ENCODE results near the gene ZNF438.
"Not testable (repeated sequence)": the region's sequence is repeated elsewhere in the genome, so short reads cannot be mapped to it uniquely, and the experiment has no call there.

Gene ZNF438

GRCh38 chr10:30935078-30935477, 96.6 kb downstream of the ZNF438 start:
- no peak for DNase-seq (ENCODE audit: low read depth)

- DNase-seq (ENCODE audit: low read depth), result no peak
Observed at GRCh38 chr10:30931094-30931493, 100.6 kb downstream of the ZNF438 start.

DNA sequence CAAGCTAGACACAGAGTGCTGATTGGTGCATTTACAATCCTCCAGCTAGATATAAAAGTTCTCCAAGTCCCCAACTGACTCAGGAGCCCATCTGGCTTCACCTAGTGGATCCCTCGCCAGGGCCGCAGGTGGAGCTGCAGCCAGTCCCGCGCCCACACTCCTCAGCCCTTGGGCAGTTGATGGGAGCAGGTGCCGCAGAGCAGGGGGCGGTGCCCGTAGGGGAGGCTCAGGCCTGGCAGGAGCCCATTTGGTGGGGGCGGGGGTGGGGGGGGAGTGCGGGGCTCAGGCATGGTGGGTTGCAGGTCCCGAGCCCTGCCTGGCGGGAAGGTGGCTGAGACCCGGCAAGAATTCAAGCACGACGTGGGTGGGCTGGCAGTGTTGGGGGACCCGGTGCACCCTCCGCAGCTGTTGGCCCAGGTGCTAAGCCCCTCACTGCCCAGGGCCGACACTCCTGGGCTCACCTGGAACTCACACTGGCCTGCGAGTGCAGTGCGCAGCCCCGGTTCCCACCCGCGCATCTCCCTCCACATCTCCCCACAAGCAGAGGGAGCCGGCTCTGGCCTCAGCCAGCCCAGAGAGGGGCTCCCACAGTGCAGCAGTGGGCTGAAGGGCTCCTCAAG, 101.7 kb downstream of the ZNF438 start:
- DNase-seq (ENCODE audit: low read depth), result no peak

GRCh38 chr10:30929311-30929729, 102.3 kb downstream of the ZNF438 start:
- not testable (repeated sequence) for DNase-seq (ENCODE audit: low read depth)

- DNase-seq (ENCODE audit: low read depth), result no peak
Observed at GRCh38 chr10:30928742-30929141, 102.9 kb downstream of the ZNF438 start.

DNA sequence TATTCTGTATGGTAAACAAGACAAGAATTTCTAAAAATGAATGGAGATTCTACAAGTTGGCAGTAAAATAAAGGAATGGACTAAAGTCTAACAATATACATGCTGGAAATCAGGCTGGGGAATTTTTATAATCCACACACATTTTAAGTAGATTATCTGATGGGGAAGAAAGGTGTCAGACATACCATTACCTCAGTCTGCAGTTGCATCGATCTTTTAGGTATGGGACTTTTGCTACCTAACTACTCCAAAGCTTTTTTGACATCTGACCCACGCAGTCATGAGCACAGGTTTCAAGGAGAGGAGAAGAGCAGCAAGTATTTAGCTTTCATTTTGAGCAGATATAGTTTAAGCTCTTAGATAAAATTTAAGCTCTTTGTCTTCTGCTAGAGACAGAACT, 113.0 kb downstream of the ZNF438 start:
- no peak for DNase-seq (ENCODE audit: low read depth)

- no peak for DNase-seq (ENCODE audit: low read depth)
Observed at GRCh38 chr10:30917789-30918188, 113.9 kb downstream of the ZNF438 start.

DNA sequence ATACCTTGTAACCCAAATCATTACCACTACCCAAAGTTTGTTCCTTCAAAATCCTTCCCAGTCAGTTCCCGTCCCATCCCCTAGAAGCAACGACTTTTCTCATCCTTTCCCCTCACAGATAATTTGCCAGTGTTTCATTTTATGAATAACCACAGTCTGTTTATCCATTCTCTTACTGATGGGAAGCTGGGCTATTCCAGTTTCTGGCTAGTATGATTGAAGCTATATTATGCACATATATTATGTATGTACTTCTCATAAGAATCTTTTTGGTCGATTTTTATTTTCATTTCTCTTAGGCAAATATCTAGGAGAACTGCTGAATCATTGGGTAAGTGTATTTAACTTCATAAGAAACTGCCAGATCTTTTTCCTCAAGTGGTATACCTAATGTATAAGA, 114.6 kb downstream of the ZNF438 start:
- DNase-seq (ENCODE audit: low read depth), result no peak

DNA sequence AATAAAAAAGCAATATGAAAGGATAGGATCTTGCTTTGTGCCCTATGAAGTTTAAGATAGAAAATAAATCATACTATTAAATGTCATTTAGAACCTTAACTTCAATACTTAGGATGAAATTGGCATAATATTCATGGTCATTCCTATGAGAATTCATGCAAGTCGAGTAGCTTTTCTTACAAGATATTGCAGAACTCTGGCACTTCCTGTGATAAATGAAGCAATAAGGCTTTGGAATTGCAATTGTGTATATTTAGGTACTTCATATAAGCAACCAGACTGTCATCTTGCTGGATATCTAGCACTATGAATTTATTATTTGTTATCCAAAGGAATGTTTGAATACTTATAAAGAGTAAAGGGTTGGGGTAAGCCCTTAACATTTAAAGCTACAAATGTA, 116.5 kb downstream of the ZNF438 start:
- DNase-seq (ENCODE audit: low read depth), result no peak

DNA sequence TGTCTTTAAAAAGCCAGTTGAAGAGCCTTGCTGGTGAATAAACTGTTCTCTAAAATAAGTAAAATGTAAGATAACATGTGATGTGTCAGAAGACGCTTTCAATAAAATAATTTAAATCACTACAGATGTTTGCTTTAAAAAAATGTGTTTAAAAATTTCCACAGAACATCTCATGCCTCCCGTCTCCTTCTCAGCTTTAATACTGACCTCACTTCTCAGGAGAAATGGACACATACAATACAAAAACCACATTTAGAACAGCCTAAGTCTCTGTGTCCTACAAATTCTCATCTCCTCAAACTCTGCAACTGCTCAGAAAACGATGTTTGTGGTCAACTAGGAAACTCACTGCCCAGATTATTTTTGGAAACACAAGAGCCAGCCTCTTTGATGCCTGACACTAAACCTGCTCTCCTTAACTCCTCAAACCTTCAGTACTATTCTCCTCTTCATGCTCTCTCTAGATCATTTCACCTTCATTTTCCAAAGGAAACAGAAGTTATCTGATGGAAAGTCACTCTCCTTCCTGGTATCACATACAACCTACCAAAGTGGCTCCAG, 120.3 kb downstream of the ZNF438 start:
- DNase-seq (ENCODE audit: low read depth), result no peak

GRCh38 chr10:30903397-30904138, 128.1 kb downstream of the ZNF438 start:
- DNase-seq (ENCODE audit: low read depth), result no peak

DNA sequence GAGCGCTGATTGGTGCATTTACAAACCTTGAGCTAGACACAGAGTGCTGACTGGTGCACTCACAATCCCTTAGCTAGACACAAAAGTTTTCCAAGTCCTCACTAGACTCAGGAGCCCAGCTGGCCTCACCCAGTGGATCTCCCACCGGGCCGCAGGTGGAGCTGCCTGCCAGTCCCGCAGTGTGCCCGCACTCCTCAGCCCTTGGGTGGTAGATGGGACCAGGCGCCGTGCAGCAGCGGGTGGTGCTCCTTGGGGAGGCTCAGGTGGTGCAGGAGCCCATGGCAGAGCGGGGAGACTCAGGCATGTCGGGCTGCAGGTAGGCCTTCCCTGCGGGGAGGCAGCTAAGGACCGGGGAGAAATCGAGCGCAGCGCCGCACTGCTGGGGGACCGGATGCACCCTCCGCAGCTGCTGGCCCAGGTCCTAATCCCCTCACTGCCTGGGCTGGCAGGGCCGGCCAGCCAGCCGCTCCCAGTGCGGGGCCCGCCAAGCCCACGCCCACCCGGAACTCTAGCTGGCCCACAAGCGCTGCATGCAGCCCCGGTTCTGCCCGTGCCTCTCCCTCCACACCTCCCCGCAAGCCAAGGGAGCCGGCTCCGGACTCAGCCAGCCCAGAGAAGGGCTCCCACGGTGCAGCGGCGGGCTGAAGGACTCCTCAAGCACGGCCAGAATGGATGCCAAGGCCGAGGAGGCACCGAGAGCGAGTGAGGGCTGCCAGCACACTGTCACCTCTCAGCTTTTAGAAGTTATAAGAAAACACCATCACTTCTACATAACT, 128.9 kb downstream of the ZNF438 start:
- no peak for DNase-seq (ENCODE audit: low read depth)

- DNase-seq (ENCODE audit: low read depth), result not testable (repeated sequence)
Observed at GRCh38 chr10:30901487-30901886, 130.2 kb downstream of the ZNF438 start.

GRCh38 chr10:30898964-30899363, 132.7 kb downstream of the ZNF438 start:
- no peak for DNase-seq (ENCODE audit: low read depth)

DNA sequence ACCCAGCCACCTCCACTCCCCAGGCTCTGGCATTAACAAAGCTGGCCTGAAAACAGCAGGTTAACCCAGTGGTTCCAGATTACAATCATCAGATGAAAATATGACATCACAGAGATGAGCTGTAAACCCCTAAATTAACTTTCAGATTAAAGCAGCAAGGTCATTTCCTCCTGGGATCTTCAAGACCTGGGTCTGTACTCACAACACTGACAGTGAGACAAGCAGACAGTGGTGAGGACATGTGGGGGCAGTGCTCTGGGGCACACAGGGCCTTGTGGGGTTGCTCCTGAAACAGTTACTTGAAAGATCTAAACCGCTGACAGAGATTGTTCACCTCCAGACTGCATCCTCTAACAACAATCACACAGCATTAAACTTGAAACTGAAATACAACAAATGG, 134.1 kb downstream of the ZNF438 start:
- DNase-seq (ENCODE audit: low read depth), result no peak

DNA sequence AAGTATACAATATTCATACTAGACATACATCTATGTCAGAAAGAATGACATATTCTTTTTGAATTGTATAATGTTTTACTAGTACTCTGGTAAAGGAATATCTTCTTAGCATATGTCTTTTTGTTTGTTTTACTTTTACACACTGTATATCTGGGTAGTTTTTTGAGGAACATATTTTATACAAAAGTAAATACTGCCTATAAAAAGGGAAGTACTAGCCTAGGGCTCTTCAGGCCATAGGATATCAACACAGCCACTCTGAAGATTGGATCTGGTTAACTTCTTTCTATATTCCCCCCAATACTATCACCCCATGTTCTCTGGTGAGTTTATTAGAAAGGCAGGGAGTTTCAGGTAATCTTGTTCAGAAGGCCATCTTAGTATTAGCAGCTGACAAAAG, 134.6 kb downstream of the ZNF438 start:
- no peak for DNase-seq (ENCODE audit: low read depth)

DNA sequence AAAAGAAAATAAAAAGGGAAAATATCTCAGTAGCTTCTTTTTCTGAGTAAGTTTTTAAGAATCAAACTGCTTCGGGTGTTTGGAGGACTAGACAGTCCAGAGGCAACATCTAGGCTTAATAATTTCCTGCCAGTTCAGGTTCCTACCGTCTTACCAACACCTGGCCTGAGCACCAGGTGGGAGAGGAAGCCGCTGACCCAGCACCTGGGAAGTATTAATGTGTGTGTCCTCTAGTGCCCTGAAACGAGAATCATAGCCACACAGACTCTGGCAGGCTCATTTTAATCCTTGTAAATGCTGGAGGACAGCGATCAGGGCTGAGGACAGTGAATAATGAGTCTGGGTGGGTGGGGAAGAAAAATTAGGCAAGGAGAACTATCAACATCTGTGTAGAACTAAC, 137.4 kb downstream of the ZNF438 start:
- no peak for DNase-seq (ENCODE audit: low read depth)

DNA sequence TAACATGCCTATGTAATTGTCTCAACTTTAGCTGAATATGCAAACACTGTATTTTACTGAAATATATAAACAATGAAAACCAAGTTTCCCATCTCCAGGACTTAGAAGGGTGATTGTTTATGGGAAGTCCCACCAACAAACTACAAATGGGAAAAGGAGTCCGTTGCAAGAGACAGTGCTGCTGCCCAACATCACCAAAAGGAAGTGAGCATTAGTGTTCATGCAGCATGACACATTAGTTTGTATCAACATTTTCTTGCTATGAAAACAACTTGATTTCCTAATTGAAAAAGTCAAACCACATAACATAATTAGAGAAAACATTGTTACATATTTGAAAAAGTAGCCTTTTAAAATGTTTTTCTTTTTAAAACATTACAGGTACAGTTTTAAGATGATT, 138.5 kb downstream of the ZNF438 start:
- DNase-seq (ENCODE audit: low read depth), result no peak

- DNase-seq (ENCODE audit: low read depth), result no peak
Observed at GRCh38 chr10:30887839-30888238, 143.8 kb downstream of the ZNF438 start.

DNA sequence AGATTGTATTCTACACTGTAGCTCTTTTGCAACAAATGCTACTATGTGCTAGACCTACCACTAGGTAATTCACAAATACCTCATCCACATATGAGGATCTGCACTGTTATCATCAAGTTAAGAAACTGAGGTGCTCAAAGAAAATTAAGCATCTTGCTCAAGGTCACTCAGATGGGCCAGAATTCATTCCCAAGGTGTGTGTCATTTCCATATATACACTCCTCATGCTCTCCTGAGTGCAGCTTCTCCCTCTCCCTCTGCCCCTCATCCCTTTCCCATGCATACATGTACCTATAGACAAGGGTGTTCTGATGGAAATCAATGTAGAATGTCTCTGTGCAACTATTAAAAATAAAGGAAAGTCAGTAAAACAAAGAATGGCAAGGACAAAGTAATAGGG, 146.2 kb downstream of the ZNF438 start:
- no peak for DNase-seq (ENCODE audit: low read depth)

DNA sequence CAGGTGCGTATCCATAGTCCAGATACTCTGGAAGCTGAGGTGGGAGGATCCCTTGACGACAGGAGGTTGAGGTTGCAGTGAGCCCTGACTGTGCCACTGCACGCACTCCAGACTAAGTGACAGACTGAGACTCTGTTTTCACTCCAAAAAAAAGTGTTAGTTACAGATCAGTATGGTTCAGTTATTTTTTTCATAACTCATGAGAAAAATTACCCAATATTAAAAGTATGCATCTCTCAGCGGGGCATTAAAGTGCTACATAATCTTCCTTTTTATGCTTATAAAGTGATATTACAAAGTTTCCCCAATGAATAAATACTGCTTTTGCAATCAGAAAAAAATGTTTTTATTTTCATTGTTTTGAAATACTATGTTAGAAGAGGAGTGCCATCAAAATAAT, 147.9 kb downstream of the ZNF438 start:
- no peak for DNase-seq (ENCODE audit: low read depth)

DNA sequence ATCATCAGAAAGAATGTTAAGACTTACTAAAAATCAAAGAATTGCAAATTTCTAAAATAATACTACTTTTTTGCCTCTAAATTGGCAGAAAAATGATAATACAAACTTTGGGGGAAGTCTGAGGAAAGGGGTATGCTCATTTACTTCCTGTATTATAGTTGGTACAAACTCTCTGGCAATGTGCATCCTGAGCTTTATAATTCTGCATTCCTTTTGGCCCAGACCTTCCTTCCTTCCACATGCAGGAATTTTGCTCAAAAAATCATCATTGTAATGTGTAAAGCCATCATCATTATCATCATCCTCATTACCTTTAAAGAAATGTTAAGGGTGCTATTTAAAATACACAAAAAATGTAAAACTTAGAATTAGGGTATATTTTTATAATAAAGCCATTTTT, 148.5 kb downstream of the ZNF438 start:
- no peak for DNase-seq (ENCODE audit: low read depth)

DNA sequence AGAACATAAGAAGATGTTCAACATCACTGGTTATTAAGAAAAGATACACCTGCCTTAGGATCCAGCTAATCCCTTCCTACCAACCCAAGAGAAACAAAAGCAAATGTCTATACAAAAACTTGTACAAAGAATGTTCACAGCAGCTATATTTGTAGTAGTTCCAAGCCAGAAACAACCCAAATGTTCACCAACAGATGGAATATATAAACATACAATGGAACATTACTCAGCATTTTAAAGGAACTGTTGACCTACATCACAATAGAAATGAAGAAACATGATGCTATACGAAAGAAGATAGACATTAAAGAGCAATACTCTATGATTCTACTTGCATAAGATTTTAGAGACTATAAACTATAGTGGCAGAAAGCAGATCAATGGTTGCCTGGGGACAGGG, 149.4 kb downstream of the ZNF438 start:
- no peak for DNase-seq (ENCODE audit: low read depth)

All from stimulated activated CD8-positive, alpha-beta memory T cell treated with anti-CD3 and anti-CD28 coated beads, Interleukin-12 subunit alpha, Interleukin-12 subunit beta, amount 100 ng/mL, for 1 hour (primary cell).